ENCODE results near the gene ERLIN1. TPM values are rescaled to one million over a fixed set of nuclear protein-coding genes. Genes with fewer than 3 reads are reported as not detected.

ERLIN1 gene
- total and polyA plus RNA-seq, 10 of the 15 experiments (the other 5 are each of a cell fraction or from before 2014, with no cell fraction given) = 4.9 to 21.7 (median 13.0) TPM

- TF ChIP-seq EGR1 (IDR thresholded peaks at IDR 0.05; ENCODE audit: borderline replicate concordance in 1 of 2, low read depth in 2 of 2, low read length in 2 of 2) (peak in 1 of 2 experiments; percentile 38; a peak in 1 of 3 replicates), PML (IDR thresholded peaks at IDR 0.05; ENCODE audit: low read length) (peak; percentile 56; the same call in 1 of the 2 replicates), RB1 (IDR thresholded peaks at IDR 0.05; ENCODE audit: borderline replicate concordance) (no peak), EP300 (IDR thresholded peaks at IDR 0.05; ENCODE audit: borderline replicate concordance in 1 of 2, control insufficient read depth in 1 of 2, low read depth in 2 of 2, low read length in 2 of 2) (no peak; a peak in 1 of 4 replicates), SMARCA5 (IDR thresholded peaks at IDR 0.05) (0 out of 2 replicates have a peak, but pooled peaks have one; percentile 1), SMAD5 (IDR thresholded peaks at IDR 0.05; ENCODE audit: low read depth) (0 out of 2 replicates have a peak, but pooled peaks have one; percentile 11), DPF2 (IDR thresholded peaks at IDR 0.05) (no peak), BCL3 (IDR thresholded peaks at IDR 0.05; ENCODE audit: borderline replicate concordance, insufficient read depth, low read depth, low read length, poor library complexity, severe bottlenecking) (no peak), MTA3 (IDR thresholded peaks at IDR 0.05; ENCODE audit: borderline replicate concordance, low read length) (0 out of 2 replicates have a peak, but pooled peaks have one; percentile 30), PAX5 (IDR thresholded peaks at IDR 0.05; ENCODE audit: borderline replicate concordance, low read depth, low read length) (peak; percentile 2; the same call in 1 of the 2 replicates), ZNF592 (IDR thresholded peaks at IDR 0.05) (no peak), POLR2A (IDR thresholded peaks at IDR 0.05; ENCODE audit: low read depth, low read length) (peak; percentile 50; the same call in 1 of the 2 replicates), BHLHE40 (IDR thresholded peaks at IDR 0.05; ENCODE audit: borderline replicate concordance in 1 of 2, low read depth in 2 of 2, low read length in 1 of 2) (no peak)
- TF ChIP-seq, protein P1, sequence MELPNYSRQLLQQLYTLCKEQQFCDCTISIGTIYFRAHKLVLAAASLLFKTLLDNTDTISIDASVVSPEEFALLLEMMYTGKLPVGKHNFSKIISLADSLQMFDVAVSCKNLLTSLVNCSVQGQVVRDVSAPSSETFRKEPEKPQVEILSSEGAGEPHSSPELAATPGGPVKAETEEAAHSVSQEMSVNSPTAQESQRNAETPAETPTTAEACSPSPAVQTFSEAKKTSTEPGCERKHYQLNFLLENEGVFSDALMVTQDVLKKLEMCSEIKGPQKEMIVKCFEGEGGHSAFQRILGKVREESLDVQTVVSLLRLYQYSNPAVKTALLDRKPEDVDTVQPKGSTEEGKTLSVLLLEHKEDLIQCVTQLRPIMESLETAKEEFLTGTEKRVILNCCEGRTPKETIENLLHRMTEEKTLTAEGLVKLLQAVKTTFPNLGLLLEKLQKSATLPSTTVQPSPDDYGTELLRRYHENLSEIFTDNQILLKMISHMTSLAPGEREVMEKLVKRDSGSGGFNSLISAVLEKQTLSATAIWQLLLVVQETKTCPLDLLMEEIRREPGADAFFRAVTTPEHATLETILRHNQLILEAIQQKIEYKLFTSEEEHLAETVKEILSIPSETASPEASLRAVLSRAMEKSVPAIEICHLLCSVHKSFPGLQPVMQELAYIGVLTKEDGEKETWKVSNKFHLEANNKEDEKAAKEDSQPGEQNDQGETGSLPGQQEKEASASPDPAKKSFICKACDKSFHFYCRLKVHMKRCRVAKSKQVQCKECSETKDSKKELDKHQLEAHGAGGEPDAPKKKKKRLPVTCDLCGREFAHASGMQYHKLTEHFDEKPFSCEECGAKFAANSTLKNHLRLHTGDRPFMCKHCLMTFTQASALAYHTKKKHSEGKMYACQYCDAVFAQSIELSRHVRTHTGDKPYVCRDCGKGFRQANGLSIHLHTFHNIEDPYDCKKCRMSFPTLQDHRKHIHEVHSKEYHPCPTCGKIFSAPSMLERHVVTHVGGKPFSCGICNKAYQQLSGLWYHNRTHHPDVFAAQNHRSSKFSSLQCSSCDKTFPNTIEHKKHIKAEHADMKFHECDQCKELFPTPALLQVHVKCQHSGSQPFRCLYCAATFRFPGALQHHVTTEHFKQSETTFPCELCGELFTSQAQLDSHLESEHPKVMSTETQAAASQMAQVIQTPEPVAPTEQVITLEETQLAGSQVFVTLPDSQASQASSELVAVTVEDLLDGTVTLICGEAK (IDR thresholded peaks at IDR 0.05; ENCODE audit: borderline replicate concordance) = peak; percentile 60; the same call in 1 of the 2 replicates
Observed at GRCh38 chr10:100186253-100187212, 704 bp upstream of the ERLIN1 start (continued).
